Liver (tissue), 9 donors: ENCODE results near the gene SUGCT. TPM values are rescaled to one million over a fixed set of nuclear protein-coding genes. Genes with fewer than 3 reads are reported as not detected.

Experiments
- DNase-seq: peaks from one replicate; pipeline ENCODE4 v3.0.0-alpha.2; 2017; ENCODE audit warnings: low spot score
- H3K27ac ChIP-seq, 2 donors: one replicate each; pipeline ENCODE4 v1.7.0; 2013; ENCODE audit warnings: inconsistent platforms in 2 of 2, low read length in 2 of 2, control low read depth in 1 of 2, low read depth in 1 of 2, mild to moderate bottlenecking in 1 of 2
- H3K27me3 ChIP-seq, 4 donors: one replicate each; pipeline versions ENCODE4 v1.6.1 to v1.7.0; 2013; ENCODE audit warnings: low read length in 3 of 4, inconsistent platforms in 1 of 4, mild to moderate bottlenecking in 1 of 4, moderate library complexity in 1 of 4; ENCODE audit not compliant: control insufficient read depth in 4 of 4, insufficient read depth in 4 of 4
- H3K36me3 ChIP-seq, 4 donors: one replicate each; pipeline versions ENCODE4 v1.6.1 to v1.7.0; 2013; ENCODE audit warnings: low read length in 3 of 4, mild to moderate bottlenecking in 3 of 4, low read depth in 1 of 4, moderate library complexity in 1 of 4; ENCODE audit not compliant: control insufficient read depth in 4 of 4, insufficient read depth in 3 of 4
- H3K4me1 ChIP-seq, 4 donors: one replicate each; pipeline versions ENCODE4 v1.6.1 to v1.7.0; 2013; ENCODE audit warnings: low read length in 3 of 4, mild to moderate bottlenecking in 3 of 4, moderate library complexity in 1 of 4; ENCODE audit not compliant: control insufficient read depth in 4 of 4, insufficient read depth in 4 of 4
- H3K4me3 ChIP-seq, 3 donors: one replicate each; pipeline versions ENCODE4 v1.6.1 to v1.7.0; 2013; ENCODE audit warnings: low read length in 3 of 3, control low read depth in 1 of 3, low read depth in 1 of 3, mild to moderate bottlenecking in 1 of 3
- H3K9ac ChIP-seq, 2 donors: one replicate each; pipeline ENCODE4 v1.7.0; 2013; ENCODE audit warnings: low read length in 2 of 2, mild to moderate bottlenecking in 2 of 2, moderate library complexity in 2 of 2, control low read depth in 1 of 2, low read depth in 1 of 2
- H3K9me3 ChIP-seq, 4 donors: one replicate each; pipeline versions ENCODE4 v1.6.1 to v1.7.0; 2013; ENCODE audit warnings: low read length in 3 of 4; ENCODE audit not compliant: control insufficient read depth in 4 of 4
- ATF3 ChIP-seq: IDR thresholded peaks from 2 replicates; pipeline ENCODE4 v1.6.1; 2016; ENCODE audit warnings: antibody characterized with exemption
- CTCF ChIP-seq: fragments of 150-350 bp; IDR thresholded peaks from 2 replicates; pipeline ENCODE4 v1.5.1; 2017; ENCODE audit warnings: improper control_type of control experiment, low read depth, low read length; ENCODE audit not compliant: missing input control
- EGR1 ChIP-seq, 2 donors: IDR thresholded peaks; 2 replicates each; pipeline ENCODE4 v1.6.1; 2016 to 2018; ENCODE audit warnings: antibody characterized with exemption in 2 of 2, low read depth in 2 of 2
- FOXA1 ChIP-seq: IDR thresholded peaks from 2 replicates; pipeline ENCODE4 v1.6.1; 2016; ENCODE audit warnings: antibody characterized with exemption
- FOXA2 ChIP-seq: IDR thresholded peaks from 2 replicates; pipeline ENCODE4 v1.6.1; 2016; ENCODE audit warnings: antibody characterized with exemption
- GABPA ChIP-seq, 2 donors: IDR thresholded peaks in 1 of 2; conservative IDR thresholded peaks in 1 of 2; 2 replicates each; pipeline ENCODE4 v1.6.1; 2016; ENCODE audit warnings: antibody characterized with exemption in 2 of 2, mild to moderate bottlenecking in 1 of 2, moderate library complexity in 1 of 2
- HNF4A ChIP-seq, 2 donors: conservative IDR thresholded peaks; 2 replicates each; pipeline ENCODE4 v1.6.1; 2016; ENCODE audit warnings: antibody characterized with exemption in 2 of 2, mild to moderate bottlenecking in 2 of 2
- JUND ChIP-seq, 2 donors: IDR thresholded peaks; 2 replicates each; pipeline ENCODE4 v1.6.1; 2016; ENCODE audit warnings: antibody characterized with exemption in 2 of 2
- MAX ChIP-seq: IDR thresholded peaks from 2 replicates; pipeline ENCODE4 v1.6.1; 2016; ENCODE audit warnings: antibody characterized with exemption
- NR2F2 ChIP-seq: IDR thresholded peaks from 2 replicates; pipeline ENCODE4 v1.6.1; 2016; ENCODE audit warnings: antibody characterized with exemption
- RAD21 ChIP-seq, 2 donors: IDR thresholded peaks; 2 replicates each; pipeline ENCODE4 v1.6.1; 2016; ENCODE audit warnings: antibody characterized with exemption in 2 of 2, mild to moderate bottlenecking in 2 of 2
- RXRA ChIP-seq, 2 donors: IDR thresholded peaks; 2 replicates each; pipeline ENCODE4 v1.6.1; 2017 to 2018; ENCODE audit warnings: antibody characterized with exemption in 2 of 2, mild to moderate bottlenecking in 1 of 2
- SP1 ChIP-seq: IDR thresholded peaks from 2 replicates; pipeline ENCODE4 v1.6.1; 2018; ENCODE audit warnings: antibody characterized with exemption, mild to moderate bottlenecking
- TAF1 ChIP-seq: conservative IDR thresholded peaks from 2 replicates; pipeline ENCODE4 v1.6.1; 2016; ENCODE audit warnings: antibody characterized with exemption, mild to moderate bottlenecking
- WGBS: extraction: QIAGEN DNeasy Blood & Tissue Kit; methylation state at CpG from one replicate; pipeline ENCODE4 v1.1.7; 2013; 5-methylcytosine and 5-hydroxymethylcytosine counted together
- polyA plus RNA-seq, 2 donors: library from polyadenylated mRNA; stranded (reverse) in 1 of 2; unstranded in 1 of 2; fragments of 200-250 nt in 1 of 2; fragments of >200 nt in 1 of 2; fragmentation: Nextera tagmentation in 1 of 2; extraction: Ambion mirVana in 1 of 2; gene quantifications; one replicate each; pipeline versions ENCODE4 v1.2.1 to v1.2.3, GENCODE V29; 2013 to 2015
- total RNA-seq, 2 donors: library from RNA; depleted of rRNA; stranded (reverse); fragments of >200 nt; gene quantifications; one replicate each; pipeline ENCODE4 v1.2.3, GENCODE V29; 2014
- TF ChIP-seq, protein P1 (sequence below): IDR thresholded peaks from 2 replicates; pipeline ENCODE4 v1.6.1; 2016; ENCODE audit warnings: antibody characterized with exemption, mild to moderate bottlenecking
- donor health status: healthy.
- donor health status: healthy.
- donor health status: healthy.
- donor health status: healthy.
- donor health status: healthy.

The SUGCT gene
- total and polyA plus RNA-seq, 4 donors: 6.2 to 11.9 (median 9.9) TPM

- TF ChIP-seq RAD21 (IDR thresholded peaks at IDR 0.05): no peak
- TF ChIP-seq FOXA2: no peak
- TF ChIP-seq HNF4A (conservative IDR thresholded peaks at IDR 0.05): no peak
- no peak for TF ChIP-seq MAX
- no peak for TF ChIP-seq CTCF
- TF ChIP-seq GABPA (IDR thresholded peaks at IDR 0.05 in 1 of 2, conservative IDR thresholded peaks at IDR 0.05 in 1 of 2): no peak
- TF ChIP-seq, protein P1, sequence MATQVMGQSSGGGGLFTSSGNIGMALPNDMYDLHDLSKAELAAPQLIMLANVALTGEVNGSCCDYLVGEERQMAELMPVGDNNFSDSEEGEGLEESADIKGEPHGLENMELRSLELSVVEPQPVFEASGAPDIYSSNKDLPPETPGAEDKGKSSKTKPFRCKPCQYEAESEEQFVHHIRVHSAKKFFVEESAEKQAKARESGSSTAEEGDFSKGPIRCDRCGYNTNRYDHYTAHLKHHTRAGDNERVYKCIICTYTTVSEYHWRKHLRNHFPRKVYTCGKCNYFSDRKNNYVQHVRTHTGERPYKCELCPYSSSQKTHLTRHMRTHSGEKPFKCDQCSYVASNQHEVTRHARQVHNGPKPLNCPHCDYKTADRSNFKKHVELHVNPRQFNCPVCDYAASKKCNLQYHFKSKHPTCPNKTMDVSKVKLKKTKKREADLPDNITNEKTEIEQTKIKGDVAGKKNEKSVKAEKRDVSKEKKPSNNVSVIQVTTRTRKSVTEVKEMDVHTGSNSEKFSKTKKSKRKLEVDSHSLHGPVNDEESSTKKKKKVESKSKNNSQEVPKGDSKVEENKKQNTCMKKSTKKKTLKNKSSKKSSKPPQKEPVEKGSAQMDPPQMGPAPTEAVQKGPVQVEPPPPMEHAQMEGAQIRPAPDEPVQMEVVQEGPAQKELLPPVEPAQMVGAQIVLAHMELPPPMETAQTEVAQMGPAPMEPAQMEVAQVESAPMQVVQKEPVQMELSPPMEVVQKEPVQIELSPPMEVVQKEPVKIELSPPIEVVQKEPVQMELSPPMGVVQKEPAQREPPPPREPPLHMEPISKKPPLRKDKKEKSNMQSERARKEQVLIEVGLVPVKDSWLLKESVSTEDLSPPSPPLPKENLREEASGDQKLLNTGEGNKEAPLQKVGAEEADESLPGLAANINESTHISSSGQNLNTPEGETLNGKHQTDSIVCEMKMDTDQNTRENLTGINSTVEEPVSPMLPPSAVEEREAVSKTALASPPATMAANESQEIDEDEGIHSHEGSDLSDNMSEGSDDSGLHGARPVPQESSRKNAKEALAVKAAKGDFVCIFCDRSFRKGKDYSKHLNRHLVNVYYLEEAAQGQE: no peak
- no peak for TF ChIP-seq JUND (IDR thresholded peaks at IDR 0.05)
- no peak for TF ChIP-seq TAF1
- TF ChIP-seq EGR1 (IDR thresholded peaks at IDR 0.05; ENCODE audit: low read depth in 2 of 2): no peak
- TF ChIP-seq SP1: no peak
- TF ChIP-seq NR2F2: no peak
- TF ChIP-seq FOXA1: no peak
- TF ChIP-seq ATF3: no peak
- no peak for TF ChIP-seq RXRA (IDR thresholded peaks at IDR 0.05)
- H3K27me3 ChIP-seq: no peaks in the 10 kb centered on the region
Observed at GRCh38 chr7:40526951-40527715, 392.3 kb downstream of the SUGCT start.

DNA sequence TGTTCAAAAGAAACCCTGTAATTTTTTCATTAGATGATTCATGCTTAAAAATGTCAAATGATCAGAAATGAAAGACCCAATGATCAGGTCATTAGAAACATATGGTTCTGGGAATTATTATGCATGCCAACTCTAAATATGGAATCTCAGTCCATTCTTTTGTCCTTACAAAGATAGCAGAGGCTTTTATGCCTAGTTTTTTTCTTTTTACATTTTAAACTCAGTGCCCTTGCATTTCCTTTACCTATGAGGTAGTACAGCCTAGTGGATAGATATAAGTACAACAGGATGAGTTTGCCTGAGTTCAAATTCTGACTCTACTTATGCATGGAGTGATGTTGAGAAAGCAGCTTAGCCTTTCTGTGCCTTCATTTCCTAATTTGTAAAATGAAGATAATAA lies 392.9 kb downstream of the SUGCT start:
- H3K4me3 ChIP-seq: no peak overlapping the region
- no peak overlapping the region for H3K27ac ChIP-seq
- no peaks in the 10 kb centered on the region for H3K4me1 ChIP-seq
- H3K9me3 ChIP-seq: no peaks in the 10 kb centered on the region
- H3K27me3 ChIP-seq: no peaks in the 10 kb centered on the region
- no peak overlapping the region for H3K9ac ChIP-seq
- no peaks in the 10 kb centered on the region for H3K36me3 ChIP-seq
- TF ChIP-seq CTCF (no peak), RAD21 (IDR thresholded peaks at IDR 0.05) (peak in 1 of 2 donors; percentile 6)
- no peak for DNase-seq

More at GRCh38 chr7:40526951-40527715, 392.3 kb downstream of the SUGCT start:
- 95% methylated on average over 1 of the region's 1 CpG for WGBS
- no peaks in the 10 kb centered on the region for H3K4me1 ChIP-seq
- H3K27ac ChIP-seq: no peak overlapping the region
- no peak overlapping the region for H3K9ac ChIP-seq
- H3K9me3 ChIP-seq: no peaks in the 10 kb centered on the region
- DNase-seq: no peak
- no peaks in the 10 kb centered on the region for H3K36me3 ChIP-seq
- no peak overlapping the region for H3K4me3 ChIP-seq
